ENCODE measurements around the gene HERC3.

The HERC3 gene

DNA sequence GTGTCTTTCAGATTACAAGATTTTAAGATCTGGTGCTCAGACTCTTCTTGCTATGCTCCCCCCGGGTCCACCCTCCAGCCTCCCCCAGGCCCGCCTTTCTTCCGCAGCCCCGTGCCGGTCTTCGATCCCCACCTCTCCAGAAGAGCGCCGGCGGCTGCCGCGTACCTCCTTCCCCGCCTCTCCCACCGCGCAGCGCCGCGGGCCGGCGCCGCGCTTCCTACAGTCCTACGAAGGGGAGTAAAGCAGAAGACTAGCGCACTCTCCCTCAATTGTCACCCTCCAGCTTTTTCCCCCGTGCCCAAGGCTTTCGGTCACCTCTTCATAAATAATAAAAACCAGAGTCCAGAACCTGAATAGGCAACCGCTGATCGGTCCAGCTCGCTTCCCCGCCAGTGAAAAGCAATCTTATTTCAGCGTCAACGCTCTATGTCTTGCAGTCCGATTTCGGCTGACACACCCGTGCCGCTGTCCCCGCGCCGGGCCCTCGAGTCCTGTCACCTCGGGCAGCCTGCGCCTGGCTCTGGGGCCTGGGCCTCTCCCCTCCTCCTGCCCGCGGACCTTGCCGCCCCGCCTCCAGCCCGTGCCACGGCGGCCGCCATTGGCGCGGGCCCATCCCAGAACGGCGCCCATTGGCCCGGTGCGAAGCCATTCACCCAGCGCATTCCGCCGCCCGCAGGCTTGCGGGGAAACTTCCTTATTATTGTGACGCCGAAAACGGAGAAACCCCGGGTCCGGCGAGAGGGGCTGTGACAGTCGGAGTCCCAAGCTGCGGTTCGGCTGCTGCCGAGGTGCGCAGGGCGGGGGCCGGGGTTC, at the start of gene HERC3:
HERC3 (plus strand) TSS at position 694 of the 813 bp plus-strand sequence. CDS start 13,344 bp downstream, outside the sequence.
- peak; percentile 51 for DNase-seq

- DNase-seq, result no peak
Observed at GRCh38 chr4:88549815-88550214, 42.5 kb upstream of the HERC3 start.

GRCh38 chr4:88567591-88567990, 24.7 kb upstream of the HERC3 start:
- DNase-seq, result no peak

- DNase-seq, result no peak
Observed at GRCh38 chr4:88570001-88570400, 22.3 kb upstream of the HERC3 start.

GRCh38 chr4:88573276-88573980, 18.9 kb upstream of the HERC3 start:
- DNase-seq, result no peak

DNA sequence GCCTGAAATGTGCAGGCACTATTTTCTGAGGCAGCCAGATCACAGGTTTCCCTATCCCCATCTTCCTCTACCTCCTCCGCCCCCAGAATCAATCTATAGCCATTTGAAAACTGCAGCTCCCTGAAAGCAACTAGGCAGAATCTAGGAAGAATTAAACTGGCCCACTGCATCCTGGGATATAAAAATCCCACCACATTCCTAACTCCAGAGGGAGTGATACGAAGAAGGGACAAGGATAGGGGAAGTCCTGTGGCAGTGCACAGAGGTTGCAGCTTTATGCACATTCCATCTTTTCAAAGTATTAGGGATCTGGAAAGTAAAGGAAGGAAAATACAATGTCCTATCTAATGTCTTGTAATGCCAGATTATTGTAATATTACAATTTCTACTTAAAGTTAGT, 18.3 kb upstream of the HERC3 start:
- no peak for DNase-seq

DNA sequence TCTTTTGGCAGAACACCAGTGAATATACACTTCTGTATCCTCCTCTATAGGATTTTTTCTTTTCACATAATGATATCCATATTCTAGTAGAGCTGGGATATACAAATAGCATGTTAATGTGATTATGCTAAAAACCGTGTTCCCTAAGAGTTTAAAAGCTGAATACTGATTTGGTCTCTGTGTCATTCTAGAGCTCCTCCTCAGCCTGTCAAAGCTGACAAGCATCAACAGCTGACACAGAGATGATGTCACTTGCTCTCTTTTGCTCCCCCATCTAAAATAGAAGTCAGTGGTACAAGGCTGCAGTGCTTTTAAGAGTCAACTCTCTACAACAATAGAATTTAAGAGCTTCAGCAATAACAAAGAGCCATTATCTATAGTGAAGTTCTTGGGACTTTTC, 17.1 kb upstream of the HERC3 start:
- DNase-seq, result no peak

DNA sequence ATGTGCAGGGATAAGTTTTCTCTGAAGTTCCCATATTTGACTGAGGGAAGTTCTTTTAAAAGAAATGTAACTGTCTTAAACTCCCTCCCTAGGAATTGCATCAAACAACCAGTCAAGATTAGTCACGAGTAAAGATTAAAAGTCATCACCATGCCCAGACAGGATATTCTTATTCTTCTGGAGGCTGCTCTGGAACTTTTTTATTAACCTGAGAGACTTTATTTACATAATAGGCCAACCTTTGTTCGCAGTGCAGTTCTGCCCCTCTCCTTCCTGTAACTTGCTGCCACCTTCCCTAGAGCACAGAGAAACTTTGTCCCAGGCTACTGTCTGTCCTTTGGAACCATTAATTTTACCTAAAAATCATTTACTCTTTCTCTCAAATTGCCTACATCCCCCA, 9.8 kb upstream of the HERC3 start:
- DNase-seq, result no peak

DNA sequence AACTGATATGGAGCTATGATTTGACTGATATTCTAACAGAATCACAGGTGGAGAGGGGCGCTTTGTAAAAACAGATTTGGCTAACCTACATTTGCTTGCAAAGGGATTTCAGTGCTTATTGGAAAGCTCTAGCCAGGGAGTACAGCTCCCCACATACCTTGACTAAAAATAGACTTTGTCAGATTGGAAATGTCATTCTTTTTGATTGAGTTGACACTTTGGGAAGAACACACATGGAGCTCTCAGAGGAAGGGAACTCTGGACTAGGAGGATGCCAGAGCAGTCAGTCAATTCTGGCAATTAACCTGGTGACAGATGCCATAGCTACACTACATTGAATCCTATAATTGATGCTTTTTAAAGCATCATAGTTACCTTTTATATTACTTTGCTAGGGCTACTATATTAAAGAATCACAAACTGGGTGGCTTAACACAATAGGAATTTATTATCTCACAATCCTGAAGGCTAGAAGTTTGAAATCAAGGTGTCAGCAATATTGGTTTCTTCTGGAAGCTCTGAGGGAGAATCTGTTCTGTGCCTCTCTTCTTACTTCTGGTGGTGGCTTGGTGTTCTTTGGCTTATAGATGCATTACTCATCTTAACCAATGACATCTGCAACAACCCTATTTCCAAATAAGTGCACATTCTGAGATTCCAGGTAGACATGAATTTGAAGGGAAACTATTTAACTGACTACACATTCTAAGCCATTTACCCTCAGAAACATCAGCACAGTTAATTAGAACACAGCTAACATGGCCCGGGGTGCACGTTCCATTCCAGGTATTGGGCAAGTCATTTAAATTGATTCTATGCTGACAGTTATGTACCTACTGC, 8.4 kb upstream of the HERC3 start:
- DNase-seq, result no peak

DNA sequence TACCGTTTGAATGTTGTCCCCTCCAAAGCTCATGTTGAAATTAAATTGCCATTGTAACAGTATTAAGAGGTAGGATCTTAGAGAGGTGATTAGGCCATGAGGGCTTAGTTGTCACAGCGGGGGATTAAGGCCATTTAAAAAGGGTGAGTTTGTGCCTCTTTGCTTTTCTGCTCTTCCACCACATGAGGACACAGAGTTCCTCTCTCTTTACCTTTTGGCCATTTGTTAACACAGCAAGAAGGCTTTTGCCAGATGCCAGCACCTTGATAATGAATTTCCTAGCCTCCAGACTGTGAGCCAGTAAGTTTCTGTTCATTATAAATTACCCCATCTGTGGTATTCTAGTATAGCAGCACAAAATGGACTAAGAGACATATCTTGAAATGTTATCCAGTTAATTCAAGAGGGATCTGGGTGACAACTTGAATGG, 7.8 kb upstream of the HERC3 start:
- no peak for DNase-seq

DNA sequence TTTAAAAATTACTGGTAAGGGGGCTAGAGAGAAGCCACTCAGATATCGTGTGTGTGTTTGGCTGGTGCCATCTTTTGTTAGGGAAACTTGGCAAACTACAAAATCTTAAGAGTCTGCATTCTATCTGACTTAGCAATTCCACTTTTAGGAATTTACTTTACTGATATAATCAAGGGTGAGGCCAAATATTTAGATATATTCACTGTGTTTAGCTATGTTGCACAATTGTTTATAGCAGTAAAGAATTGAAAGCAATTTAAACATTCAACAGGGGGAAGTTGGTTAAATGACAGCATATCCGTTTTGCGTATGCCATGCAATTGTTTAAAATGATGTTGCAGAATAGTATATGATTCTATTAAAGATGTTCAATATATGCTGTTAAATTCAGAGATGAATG, 6.4 kb upstream of the HERC3 start:
- DNase-seq, result no peak

GRCh38 chr4:88587306-88587705, 5.0 kb upstream of the HERC3 start:
- DNase-seq, result no peak

- DNase-seq, result peak; percentile 38
Observed at GRCh38 chr4:88592600-88593448, 544 bp downstream of the HERC3 start.

- no peak for DNase-seq
Observed at GRCh38 chr4:88597970-88598660, 5.8 kb downstream of the HERC3 start.

DNA sequence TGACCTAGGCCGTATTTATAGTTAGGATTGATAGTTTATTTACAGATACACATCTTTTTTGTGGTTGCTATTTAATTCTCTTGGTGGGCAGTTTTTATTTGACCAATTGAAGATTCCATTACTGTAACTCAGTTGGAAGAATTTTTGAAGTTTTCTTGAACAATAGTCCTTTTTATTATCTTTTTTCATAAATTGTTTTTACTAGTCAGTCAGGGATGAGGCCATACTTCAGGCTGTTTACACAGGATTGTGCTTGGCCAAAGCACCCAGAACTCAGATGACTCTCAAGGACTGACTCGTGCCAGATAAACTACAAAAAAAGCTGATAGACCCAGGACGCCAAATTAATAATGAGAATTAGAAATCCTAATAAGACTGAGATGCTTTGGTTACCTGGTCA, 7.0 kb downstream of the HERC3 start:
- no peak for DNase-seq

GRCh38 chr4:88599714-88600113, 7.4 kb downstream of the HERC3 start:
- DNase-seq, result no peak

DNA sequence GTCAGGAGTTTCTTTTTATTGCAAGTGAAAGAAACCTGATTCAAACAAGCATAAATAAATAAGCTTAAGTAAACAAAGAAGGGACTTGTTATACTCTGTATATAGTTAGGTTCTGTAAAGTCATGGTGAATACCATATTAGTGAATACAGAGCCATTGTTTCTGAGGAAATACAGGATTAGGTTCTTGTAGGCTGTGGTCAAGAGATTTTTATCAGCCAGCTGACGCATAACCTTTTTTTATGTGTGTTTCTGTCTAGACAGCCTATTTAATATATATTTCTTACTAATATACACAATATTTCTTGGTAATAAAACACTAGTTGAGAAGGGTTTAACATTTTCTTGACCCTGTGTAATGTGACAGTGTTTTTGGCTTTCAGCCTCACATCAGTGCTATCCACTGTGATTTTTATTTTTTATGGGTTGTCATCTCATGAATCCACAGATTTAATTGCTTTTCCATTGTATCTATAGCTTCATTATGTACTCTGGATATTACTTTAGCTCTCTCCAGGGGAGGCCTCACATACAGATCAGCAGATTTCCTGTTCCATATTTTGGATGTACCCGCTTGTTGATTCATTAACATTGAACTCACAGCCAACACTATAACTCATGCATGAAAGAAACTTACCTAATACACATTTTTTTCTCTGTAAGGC, 8.0 kb downstream of the HERC3 start:
- DNase-seq, result no peak

DNA sequence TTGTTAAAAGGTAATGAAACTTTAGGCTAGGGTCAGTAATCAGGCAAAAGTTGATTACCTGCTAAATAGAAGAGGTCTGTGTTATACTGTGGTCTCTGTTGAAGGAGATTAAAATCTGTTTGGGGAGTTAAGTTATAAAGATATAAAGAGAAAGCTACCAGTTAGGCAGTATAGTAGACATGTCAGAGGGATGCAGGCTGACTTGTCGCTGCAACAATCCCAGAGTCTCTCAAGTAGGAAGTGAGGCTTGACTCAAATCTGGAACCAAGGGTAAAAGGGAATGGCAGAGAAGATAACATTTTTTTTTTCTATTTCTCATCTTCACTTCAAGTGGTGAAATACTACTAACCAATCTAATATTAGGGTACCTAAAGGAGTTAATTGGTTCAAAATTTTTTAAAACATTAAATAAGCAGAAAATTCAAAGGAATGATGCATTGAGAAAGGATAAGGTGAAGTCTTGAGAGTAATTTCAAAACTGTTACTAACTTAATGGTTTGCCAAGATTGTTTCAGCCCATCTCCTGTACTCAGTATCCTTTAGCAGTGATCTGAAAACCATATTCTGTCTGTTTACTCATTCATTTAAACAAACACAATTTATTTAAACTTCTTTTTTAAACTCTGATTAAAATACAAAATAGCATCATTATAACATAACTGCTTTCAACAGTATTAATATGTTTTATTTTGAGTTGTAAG, 12.8 kb downstream of the HERC3 start:
- DNase-seq, result no peak

GRCh38 chr4:88605736-88606135, 13.5 kb downstream of the HERC3 start:
- DNase-seq, result no peak

DNA sequence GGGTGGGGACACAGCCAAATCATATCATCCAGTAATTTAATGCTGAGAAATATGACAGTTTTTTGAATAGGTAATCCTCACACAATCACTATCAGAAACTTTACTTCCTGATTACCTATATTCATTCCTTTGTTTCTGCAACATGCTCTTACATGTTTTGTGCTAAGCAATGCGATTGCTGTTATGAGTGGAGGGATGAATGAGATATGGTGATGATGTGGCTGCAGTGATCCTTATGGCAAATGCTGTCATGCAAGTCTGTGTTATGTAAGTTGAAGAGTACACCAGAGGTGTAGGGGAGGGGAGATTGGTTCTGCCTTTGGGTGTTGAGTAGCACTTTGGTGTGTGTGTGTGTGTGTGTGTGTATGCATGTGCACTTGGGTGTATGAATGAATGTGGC, 14.6 kb downstream of the HERC3 start:
- DNase-seq, result no peak

GRCh38 chr4:88609387-88609786, 17.1 kb downstream of the HERC3 start:
- DNase-seq, result no peak

Measured in NCI-H146 (cell line).